ENCODE measurements around the gene S100A1. TPM values are rescaled to one million over a fixed set of nuclear protein-coding genes. Genes with fewer than 3 reads are reported as not detected.

S100A1 gene
- total and polyA plus RNA-seq, 10 of the 15 experiments (the other 5 are each of a cell fraction or from before 2014, with no cell fraction given): 0.13 to 0.29 TPM; not detected in 8

- no peak for TF ChIP-seq SRF (IDR thresholded peaks at IDR 0.05; ENCODE audit: low read depth in 2 of 2, low read length in 2 of 2)
- TF ChIP-seq ELK1 (IDR thresholded peaks at IDR 0.05; ENCODE audit: low read depth, low read length): 0 out of 2 replicates have a peak, but pooled peaks have one; percentile 33
- no peak for TF ChIP-seq CHD1 (IDR thresholded peaks at IDR 0.05; ENCODE audit: low read depth, low read length)
- TF ChIP-seq ZSCAN29 (IDR thresholded peaks at IDR 0.05): peak; percentile 95
- TF ChIP-seq ZNF622 (IDR thresholded peaks at IDR 0.05): no peak
- no peak for TF ChIP-seq ATF3 (IDR thresholded peaks at IDR 0.05; ENCODE audit: borderline replicate concordance, extremely low read depth, low read depth, low read length)
- TF ChIP-seq E4F1 (IDR thresholded peaks at IDR 0.05; ENCODE audit: borderline replicate concordance, partially characterized antibody): no peak
- TF ChIP-seq CHD2 (IDR thresholded peaks at IDR 0.05; ENCODE audit: borderline replicate concordance, low read depth, low read length): peak; percentile 92
- TF ChIP-seq NFIC (IDR thresholded peaks at IDR 0.05; ENCODE audit: low read depth, low read length): peak; percentile 83
- TF ChIP-seq YBX1 (IDR thresholded peaks at IDR 0.05): no peak
- TF ChIP-seq NFYB (IDR thresholded peaks at IDR 0.05; ENCODE audit: insufficient read depth, low read depth, low read length): peak; percentile 87
- TF ChIP-seq, protein P1, sequence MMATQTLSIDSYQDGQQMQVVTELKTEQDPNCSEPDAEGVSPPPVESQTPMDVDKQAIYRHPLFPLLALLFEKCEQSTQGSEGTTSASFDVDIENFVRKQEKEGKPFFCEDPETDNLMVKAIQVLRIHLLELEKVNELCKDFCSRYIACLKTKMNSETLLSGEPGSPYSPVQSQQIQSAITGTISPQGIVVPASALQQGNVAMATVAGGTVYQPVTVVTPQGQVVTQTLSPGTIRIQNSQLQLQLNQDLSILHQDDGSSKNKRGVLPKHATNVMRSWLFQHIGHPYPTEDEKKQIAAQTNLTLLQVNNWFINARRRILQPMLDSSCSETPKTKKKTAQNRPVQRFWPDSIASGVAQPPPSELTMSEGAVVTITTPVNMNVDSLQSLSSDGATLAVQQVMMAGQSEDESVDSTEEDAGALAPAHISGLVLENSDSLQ (IDR thresholded peaks at IDR 0.05): peak; percentile 74; the same call in 1 of the 2 replicates
- 0 out of 2 replicates have a peak, but pooled peaks have one; percentile 50 for TF ChIP-seq ESRRA (IDR thresholded peaks at IDR 0.05; ENCODE audit: low read length)
- TF ChIP-seq ZBED1 (IDR thresholded peaks at IDR 0.05; ENCODE audit: borderline replicate concordance): peak; percentile 54; the same call in 1 of the 2 replicates
- no peak for TF ChIP-seq SIX5 (IDR thresholded peaks at IDR 0.05; ENCODE audit: low read depth, low read length, severe bottlenecking)
- TF ChIP-seq, protein P2, sequence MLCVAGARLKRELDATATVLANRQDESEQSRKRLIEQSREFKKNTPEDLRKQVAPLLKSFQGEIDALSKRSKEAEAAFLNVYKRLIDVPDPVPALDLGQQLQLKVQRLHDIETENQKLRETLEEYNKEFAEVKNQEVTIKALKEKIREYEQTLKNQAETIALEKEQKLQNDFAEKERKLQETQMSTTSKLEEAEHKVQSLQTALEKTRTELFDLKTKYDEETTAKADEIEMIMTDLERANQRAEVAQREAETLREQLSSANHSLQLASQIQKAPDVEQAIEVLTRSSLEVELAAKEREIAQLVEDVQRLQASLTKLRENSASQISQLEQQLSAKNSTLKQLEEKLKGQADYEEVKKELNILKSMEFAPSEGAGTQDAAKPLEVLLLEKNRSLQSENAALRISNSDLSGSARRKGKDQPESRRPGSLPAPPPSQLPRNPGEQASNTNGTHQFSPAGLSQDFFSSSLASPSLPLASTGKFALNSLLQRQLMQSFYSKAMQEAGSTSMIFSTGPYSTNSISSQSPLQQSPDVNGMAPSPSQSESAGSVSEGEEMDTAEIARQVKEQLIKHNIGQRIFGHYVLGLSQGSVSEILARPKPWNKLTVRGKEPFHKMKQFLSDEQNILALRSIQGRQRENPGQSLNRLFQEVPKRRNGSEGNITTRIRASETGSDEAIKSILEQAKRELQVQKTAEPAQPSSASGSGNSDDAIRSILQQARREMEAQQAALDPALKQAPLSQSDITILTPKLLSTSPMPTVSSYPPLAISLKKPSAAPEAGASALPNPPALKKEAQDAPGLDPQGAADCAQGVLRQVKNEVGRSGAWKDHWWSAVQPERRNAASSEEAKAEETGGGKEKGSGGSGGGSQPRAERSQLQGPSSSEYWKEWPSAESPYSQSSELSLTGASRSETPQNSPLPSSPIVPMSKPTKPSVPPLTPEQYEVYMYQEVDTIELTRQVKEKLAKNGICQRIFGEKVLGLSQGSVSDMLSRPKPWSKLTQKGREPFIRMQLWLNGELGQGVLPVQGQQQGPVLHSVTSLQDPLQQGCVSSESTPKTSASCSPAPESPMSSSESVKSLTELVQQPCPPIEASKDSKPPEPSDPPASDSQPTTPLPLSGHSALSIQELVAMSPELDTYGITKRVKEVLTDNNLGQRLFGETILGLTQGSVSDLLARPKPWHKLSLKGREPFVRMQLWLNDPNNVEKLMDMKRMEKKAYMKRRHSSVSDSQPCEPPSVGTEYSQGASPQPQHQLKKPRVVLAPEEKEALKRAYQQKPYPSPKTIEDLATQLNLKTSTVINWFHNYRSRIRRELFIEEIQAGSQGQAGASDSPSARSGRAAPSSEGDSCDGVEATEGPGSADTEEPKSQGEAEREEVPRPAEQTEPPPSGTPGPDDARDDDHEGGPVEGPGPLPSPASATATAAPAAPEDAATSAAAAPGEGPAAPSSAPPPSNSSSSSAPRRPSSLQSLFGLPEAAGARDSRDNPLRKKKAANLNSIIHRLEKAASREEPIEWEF (IDR thresholded peaks at IDR 0.05; ENCODE audit: insufficient replicate concordance, low read depth, low read length): no peak
- no peak; the same call in 1 of the 2 replicates for TF ChIP-seq TCF7 (IDR thresholded peaks at IDR 0.05; ENCODE audit: borderline replicate concordance)
- peak; percentile 15 to 52; a peak in 1 of 4 replicates for TF ChIP-seq BHLHE40 (IDR thresholded peaks at IDR 0.05; ENCODE audit: borderline replicate concordance in 1 of 2, low read depth in 2 of 2, low read length in 1 of 2)
- peak; percentile 99 for TF ChIP-seq SREBF2 (IDR thresholded peaks at IDR 0.05; ENCODE audit: low read length)
Observed at GRCh38 chr1:153670859-153671627, 42.8 kb downstream of the S100A1 start, which contains the start of gene ILF2 (continued).
